Heart left ventricle (tissue), 13 donors: Measurements from ENCODE around the gene SBNO2.

Experiments
- CTCF ChIP-seq, 12 donors: fragments of 200-600 bp; sonication (generic) in 4 of 12; IDR thresholded peaks; one replicate each; pipeline versions ENCODE4 v1.5.0 to v1.8.0; 2018 to 2022; ENCODE audit warnings: antibody characterized with exemption in 12 of 12, mild to moderate bottlenecking in 5 of 12
- POLR2A ChIP-seq, 2 donors: fragments of 450-650 bp; IDR thresholded peaks; one replicate each; pipeline ENCODE4 v1.6.1; 2017; ENCODE audit warnings: antibody characterized with exemption in 2 of 2, mild to moderate bottlenecking in 2 of 2, moderate library complexity in 2 of 2
- donor health status: ischemic (EF 13 %, LVEDD 7.1; RV severe dilation, severe dysfunction).
- donor health status: DM: no; HTN: yes; CAD: no.
- donor health status: DM: no; HTN: no; CAD: no.
- donor health status: ischemic (EF 25% LVEDD 6.9; RV normal size, moderate dysfunction).
- donor health status: ischemic (EF 25% LVEDD 5.7; RV mildly dilated, moderate dysfunction).
- donor health status: ischemic (EF 35%, LVEDD 5.7; RV mildly dilated, moderate dysfunction).
- donor health status: nonischemic (EF 11% LVEDD 7.7; RV severe dilation, severe dysfunction).
- donor health status: DM: yes; HTN: yes; CAD: no.
- donor health status: PGD.
- donor health status: ischemic (EF 29% LVEDD 5.4; RV normal size, mild dysfunction).
- donor health status: nonischemic (EF 23%, LVEDD 6.1; RV moderate dilation, normal function).

GRCh38 chr19:1113030-1113985, 60.8 kb downstream of the SBNO2 start:
- TF ChIP-seq POLR2A (IDR thresholded peaks at IDR 0.05) (no peak), CTCF (IDR thresholded peaks at IDR 0.05) (peak; percentile 84 to 100 (median 97))
